ENCODE results near the gene LTBP1.

GRCh38 chr2:33230195-33230594, 283.4 kb downstream of the LTBP1 start:
- TF ChIP-seq CTCF (IDR thresholded peaks at IDR 0.05; ENCODE audit: poor library complexity) (no peak), EZH2 (IDR thresholded peaks at IDR 0.05; ENCODE audit: borderline replicate concordance) (no peak)

All from hepatocyte (in vitro differentiated cells).